Neural crest cell (in vitro differentiated cells): Measurements from ENCODE around the gene ABCC6. TPM values are rescaled to one million over a fixed set of nuclear protein-coding genes. Genes with fewer than 3 reads are reported as not detected.

Experiments used
- DNase-seq: peaks from one replicate; pipeline ENCODE4 v3.0.0; 2021; ENCODE audit warnings: low read depth, mixed read lengths, low spot score
- H3K27ac Mint-ChIP-seq: one replicate; pipeline ENCODE4 v1.8.0; 2021; ENCODE audit warnings: mild to moderate bottlenecking, mixed read lengths; ENCODE audit not compliant: unreplicated experiment
- H3K27me3 Mint-ChIP-seq: 2 replicates; pipeline ENCODE4 v1.8.0; 2021; ENCODE audit warnings: low read depth, mild to moderate bottlenecking, mixed read lengths
- H3K36me3 Mint-ChIP-seq: 2 replicates; pipeline ENCODE4 v1.8.0; 2021; ENCODE audit warnings: low read depth, mild to moderate bottlenecking, mixed read lengths
- H3K4me1 Mint-ChIP-seq: 2 replicates; pipeline ENCODE4 v1.8.0; 2021; ENCODE audit warnings: mixed read lengths
- H3K4me3 Mint-ChIP-seq: one replicate; pipeline ENCODE4 v1.8.0; 2021; ENCODE audit warnings: mild to moderate bottlenecking, mixed read lengths
- H3K9me3 Mint-ChIP-seq: 2 replicates; pipeline ENCODE4 v1.8.0; 2021; ENCODE audit warnings: mixed read lengths
- CTCF ChIP-seq: fragments of 200-600 bp; sonication (generic); conservative IDR thresholded peaks from 2 replicates; pipeline ENCODE4 v1.5.0; 2021; ENCODE audit warnings: antibody characterized with exemption, mild to moderate bottlenecking
- total RNA-seq: library from RNA; stranded (reverse); gene quantifications from 2 replicates; pipeline ENCODE4 v1.2.1, GENCODE V29; 2021

Gene ABCC6
- total RNA-seq, 1 donor from 2014 or later, result 2.2 TPM

- no peaks in the 10 kb centered on the region for H3K4me1 Mint-ChIP-seq
- no peak for TF ChIP-seq CTCF
- no peaks in the 10 kb centered on the region for H3K27me3 Mint-ChIP-seq
- no peaks in the 10 kb centered on the region for H3K9me3 Mint-ChIP-seq
- no peak for DNase-seq
- H3K4me3 Mint-ChIP-seq, result no peak overlapping the region
- H3K36me3 Mint-ChIP-seq, result peaks cover 19% of the 10 kb centered on the region
- H3K27ac Mint-ChIP-seq, result no peak overlapping the region
Observed at GRCh38 chr16:16138034-16138635, 85.2 kb downstream of the ABCC6 start.

- H3K27me3 Mint-ChIP-seq, result no peaks in the 10 kb centered on the region
- peaks cover 17% of the 10 kb centered on the region for H3K36me3 Mint-ChIP-seq
- H3K4me1 Mint-ChIP-seq, result no peaks in the 10 kb centered on the region
- TF ChIP-seq CTCF, result no peak
- no peaks in the 10 kb centered on the region for H3K9me3 Mint-ChIP-seq
- no peak overlapping the region for H3K27ac Mint-ChIP-seq
- no peak overlapping the region for H3K4me3 Mint-ChIP-seq
- DNase-seq, result no peak
Observed at GRCh38 chr16:16137110-16137509, 86.2 kb downstream of the ABCC6 start.

- no peaks in the 10 kb centered on the region for H3K9me3 Mint-ChIP-seq
- no peaks in the 10 kb centered on the region for H3K27me3 Mint-ChIP-seq
- H3K4me1 Mint-ChIP-seq, result no peaks in the 10 kb centered on the region
- DNase-seq, result no peak
- no peak overlapping the region for H3K27ac Mint-ChIP-seq
- peaks cover 17% of the 10 kb centered on the region for H3K36me3 Mint-ChIP-seq
- no peak for TF ChIP-seq CTCF
- H3K4me3 Mint-ChIP-seq, result no peak overlapping the region
Observed at GRCh38 chr16:16136588-16136987, 86.7 kb downstream of the ABCC6 start.

GRCh38 chr16:16133943-16134604 lies 89.2 kb downstream of the ABCC6 start:
- Mint-ChIP-seq H3K4me1 (no peaks in the 10 kb centered on the region), H3K4me3 (no peak overlapping the region), H3K27ac (no peak overlapping the region), H3K36me3 (peaks cover 12% of the 10 kb centered on the region), H3K9me3 (no peaks in the 10 kb centered on the region), H3K27me3 (no peaks in the 10 kb centered on the region)
- no peak for DNase-seq
- no peak for TF ChIP-seq CTCF

GRCh38 chr16:16131659-16132058 lies 91.6 kb downstream of the ABCC6 start:
- H3K9me3 Mint-ChIP-seq, result no peaks in the 10 kb centered on the region
- H3K27ac Mint-ChIP-seq, result no peak overlapping the region
- peaks cover 14% of the 10 kb centered on the region for H3K36me3 Mint-ChIP-seq
- no peak for TF ChIP-seq CTCF
- H3K4me1 Mint-ChIP-seq, result no peaks in the 10 kb centered on the region
- DNase-seq, result no peak
- no peaks in the 10 kb centered on the region for H3K27me3 Mint-ChIP-seq
- H3K4me3 Mint-ChIP-seq, result no peak overlapping the region
